SK-N-SH treated with all-trans-retinoic acid at 6 μM for 48 hours (cell line): ENCODE data around the gene PCDH9.
"Not testable (repeated sequence)": the region's sequence is repeated elsewhere in the genome, so short reads cannot be mapped to it uniquely, and the experiment has no call there.

Source experiments
- ARNTL ChIP-seq: fragments of 450-650 bp; formaldehyde crosslinking; IDR thresholded peaks from 2 replicates; pipeline ENCODE4 v1.5.0; 2020; ENCODE audit warnings: low read depth, mild to moderate bottlenecking, moderate library complexity, borderline replicate concordance
- CSDC2 ChIP-seq: fragments of 250-450 bp; sonication (Bioruptor Pico); IDR thresholded peaks from 2 replicates; pipeline ENCODE4 v1.5.0; 2020; ENCODE audit warnings: mild to moderate bottlenecking, moderate library complexity
- ESRRG ChIP-seq: fragments of 250-450 bp; sonication (Bioruptor Pico); IDR thresholded peaks from 2 replicates; pipeline ENCODE4 v1.6.1; 2021; ENCODE audit warnings: mild to moderate bottlenecking
- ISL1 ChIP-seq: fragments of 250-450 bp; sonication (Bioruptor Pico); IDR thresholded peaks from 2 replicates; pipeline ENCODE4 v2.1.2; 2022; ENCODE audit warnings: mild to moderate bottlenecking, moderate library complexity
- RARB ChIP-seq: fragments of 250-450 bp; sonication (Bioruptor Pico); IDR thresholded peaks from 2 replicates; pipeline ENCODE4 v1.8.0; 2021; ENCODE audit warnings: mild to moderate bottlenecking, moderate library complexity
- ZFP3 ChIP-seq: fragments of 250-450 bp; sonication (Bioruptor Pico); IDR thresholded peaks from 2 replicates; pipeline ENCODE4 v1.5.0; 2020; ENCODE audit warnings: mild to moderate bottlenecking, moderate library complexity
- ZFP30 ChIP-seq: fragments of 450-650 bp; formaldehyde crosslinking; IDR thresholded peaks from 2 replicates; pipeline ENCODE4 v1.5.0; 2022; ENCODE audit warnings: mild to moderate bottlenecking, moderate library complexity
- ZNF565 ChIP-seq: fragments of 450-650 bp; formaldehyde crosslinking; conservative IDR thresholded peaks from 2 replicates; pipeline ENCODE4 v1.5.0; 2020; ENCODE audit warnings: low read depth, mild to moderate bottlenecking, moderate library complexity
- ZNF70 ChIP-seq: fragments of 450-650 bp; formaldehyde crosslinking; IDR thresholded peaks from 2 replicates; pipeline ENCODE4 v1.5.0; 2020; ENCODE audit warnings: mild to moderate bottlenecking, moderate library complexity
- TF ChIP-seq, protein P1 (sequence below): fragments of 250-450 bp; sonication (Bioruptor Pico); IDR thresholded peaks from 2 replicates; pipeline ENCODE4 v1.8.0; 2020; ENCODE audit warnings: mild to moderate bottlenecking, moderate library complexity, borderline replicate concordance
- TF ChIP-seq, protein P2 (sequence below): fragments of 250-450 bp; sonication (Bioruptor Pico); IDR thresholded peaks from 2 replicates; pipeline ENCODE4 v1.5.1; 2021; ENCODE audit warnings: mild to moderate bottlenecking, moderate library complexity

DNA sequence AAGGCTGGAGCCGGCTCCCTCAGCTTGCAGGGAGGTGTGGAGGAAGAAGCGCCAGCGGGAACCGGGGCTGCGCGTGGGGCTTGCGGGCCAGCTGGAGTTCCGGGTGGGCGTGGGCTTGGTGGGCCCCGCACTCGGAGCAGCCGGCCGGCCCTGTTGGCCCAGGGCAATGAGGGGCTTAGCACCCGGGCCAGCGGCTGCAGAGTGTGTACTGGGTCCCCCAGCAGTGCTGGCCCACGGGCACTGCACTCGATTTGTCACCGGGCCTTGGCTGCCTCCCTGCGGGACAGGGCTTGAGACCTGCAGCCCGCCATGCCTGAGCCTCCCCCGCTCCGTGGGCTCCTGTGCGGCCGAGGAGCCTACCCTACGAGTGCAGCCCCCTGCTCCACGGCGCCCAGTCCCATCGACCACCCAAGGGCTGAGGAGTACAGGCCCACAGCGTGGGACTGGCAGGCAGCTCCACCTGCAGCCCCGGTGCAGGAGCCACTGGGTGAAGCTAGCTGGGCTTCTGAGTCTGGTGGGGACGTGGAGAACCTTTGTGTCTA lies 608.2 kb downstream of the PCDH9 start:
- TF ChIP-seq, protein P1, sequence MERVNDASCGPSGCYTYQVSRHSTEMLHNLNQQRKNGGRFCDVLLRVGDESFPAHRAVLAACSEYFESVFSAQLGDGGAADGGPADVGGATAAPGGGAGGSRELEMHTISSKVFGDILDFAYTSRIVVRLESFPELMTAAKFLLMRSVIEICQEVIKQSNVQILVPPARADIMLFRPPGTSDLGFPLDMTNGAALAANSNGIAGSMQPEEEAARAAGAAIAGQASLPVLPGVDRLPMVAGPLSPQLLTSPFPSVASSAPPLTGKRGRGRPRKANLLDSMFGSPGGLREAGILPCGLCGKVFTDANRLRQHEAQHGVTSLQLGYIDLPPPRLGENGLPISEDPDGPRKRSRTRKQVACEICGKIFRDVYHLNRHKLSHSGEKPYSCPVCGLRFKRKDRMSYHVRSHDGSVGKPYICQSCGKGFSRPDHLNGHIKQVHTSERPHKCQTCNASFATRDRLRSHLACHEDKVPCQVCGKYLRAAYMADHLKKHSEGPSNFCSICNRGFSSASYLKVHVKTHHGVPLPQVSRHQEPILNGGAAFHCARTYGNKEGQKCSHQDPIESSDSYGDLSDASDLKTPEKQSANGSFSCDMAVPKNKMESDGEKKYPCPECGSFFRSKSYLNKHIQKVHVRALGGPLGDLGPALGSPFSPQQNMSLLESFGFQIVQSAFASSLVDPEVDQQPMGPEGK (CRISPR knock-in tag): not testable (repeated sequence)
- TF ChIP-seq, protein P2, sequence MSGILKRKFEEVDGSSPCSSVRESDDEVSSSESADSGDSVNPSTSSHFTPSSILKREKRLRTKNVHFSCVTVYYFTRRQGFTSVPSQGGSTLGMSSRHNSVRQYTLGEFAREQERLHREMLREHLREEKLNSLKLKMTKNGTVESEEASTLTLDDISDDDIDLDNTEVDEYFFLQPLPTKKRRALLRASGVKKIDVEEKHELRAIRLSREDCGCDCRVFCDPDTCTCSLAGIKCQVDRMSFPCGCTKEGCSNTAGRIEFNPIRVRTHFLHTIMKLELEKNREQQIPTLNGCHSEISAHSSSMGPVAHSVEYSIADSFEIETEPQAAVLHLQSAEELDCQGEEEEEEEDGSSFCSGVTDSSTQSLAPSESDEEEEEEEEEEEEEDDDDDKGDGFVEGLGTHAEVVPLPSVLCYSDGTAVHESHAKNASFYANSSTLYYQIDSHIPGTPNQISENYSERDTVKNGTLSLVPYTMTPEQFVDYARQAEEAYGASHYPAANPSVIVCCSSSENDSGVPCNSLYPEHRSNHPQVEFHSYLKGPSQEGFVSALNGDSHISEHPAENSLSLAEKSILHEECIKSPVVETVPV: not testable (repeated sequence)
- not testable (repeated sequence) for TF ChIP-seq CSDC2 (CRISPR knock-in tag); ZFP30 (CRISPR knock-in tag); ZNF565; ARNTL (CRISPR knock-in tag); ISL1; ZFP3 (CRISPR knock-in tag); RARB (CRISPR knock-in tag); ESRRG (CRISPR knock-in tag); ZNF70 (CRISPR knock-in tag)
